ENCODE measurements around the gene PLPP6. TPM values are rescaled to one million over a fixed set of nuclear protein-coding genes. Genes with fewer than 3 reads are reported as not detected.

Gene PLPP6
- total and polyA plus RNA-seq, 2 donors (not counting 1 experiment from before 2014, with no cell fraction given) = 6.3 to 14.3 TPM

DNA sequence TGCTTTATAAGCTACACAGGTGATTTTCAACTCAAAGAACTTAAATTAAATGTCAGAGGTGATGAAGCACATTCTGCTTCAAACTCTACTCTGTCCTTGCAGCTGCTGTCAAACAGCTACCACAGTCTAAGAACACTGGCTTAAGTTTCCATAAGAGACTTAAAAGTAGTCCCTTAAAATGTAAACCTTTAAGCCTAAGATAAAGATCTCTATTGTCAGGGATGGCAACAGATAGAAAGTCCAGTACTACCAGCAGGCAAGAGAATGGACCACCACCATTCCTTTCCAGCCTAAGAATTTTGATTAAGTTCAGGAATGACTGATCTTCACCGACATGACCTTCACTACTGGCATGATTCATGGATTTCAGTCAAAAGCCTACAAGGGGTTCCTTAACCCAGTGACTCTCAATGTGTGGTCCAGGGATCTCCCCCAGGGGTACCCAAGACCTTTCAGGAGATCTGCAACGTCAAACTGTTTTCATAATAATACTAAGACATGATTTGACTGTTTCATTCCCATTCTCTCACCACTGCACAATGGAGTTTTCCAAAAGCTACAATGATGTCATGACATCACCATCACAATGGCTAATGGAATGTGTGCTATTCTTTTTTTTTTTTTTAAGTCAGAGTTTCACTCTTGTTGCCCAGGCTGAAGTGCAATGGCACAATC lies 41.1 kb upstream of the PLPP6 start:
- H3K27ac Mint-ChIP-seq = no peak overlapping the region
- 83% methylated on average over 1 of the region's 2 CpGs for WGBS (ENCODE audit: insufficient coverage)
- CTCF ChIA-PET = interaction anchor here (0.9 kb wide), 1 partner anchor 24 kb away, joined by 3 read pairs; no protein-coding TSS in a partner anchor

DNA sequence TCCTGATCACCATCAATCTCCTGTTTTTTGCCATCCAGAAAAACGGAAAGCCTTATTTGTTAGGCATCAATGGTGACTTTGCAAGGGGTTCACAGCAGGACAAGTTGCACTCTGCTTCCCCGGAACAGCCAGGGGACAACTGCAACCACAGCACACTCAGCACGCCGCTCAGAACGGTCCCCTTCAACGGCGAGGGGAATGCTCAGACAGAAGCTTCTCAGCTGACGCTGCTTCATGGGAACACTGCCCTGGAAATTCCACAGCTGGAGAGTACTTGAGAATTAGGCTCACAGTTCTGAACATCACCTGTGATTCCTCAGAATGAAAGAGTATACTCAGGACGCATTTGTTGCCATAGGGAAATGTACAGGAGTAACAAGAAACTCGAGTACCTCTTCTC lies 40.1 kb upstream of the PLPP6 start:
- no peaks in the 10 kb centered on the region for H3K27me3 Mint-ChIP-seq
- H3K4me3 Mint-ChIP-seq = no peak overlapping the region
- Histone ChIP-seq H3K4me2 (replicated peaks; ENCODE audit: low read depth, low read length, poor library complexity, severe bottlenecking) (no peak overlapping the region), H3K27me3 (replicated peaks in 1 of 4; ENCODE audit: control extremely low read depth in 1 of 4, control insufficient read depth in 3 of 4, insufficient read depth in 4 of 4, low read length in 3 of 4) (peaks cover 0 to 5% (median 3%) of the 10 kb centered on the region in 4 experiments), H3K4me1 (ENCODE audit: control insufficient read depth in 2 of 2, insufficient read depth in 2 of 2, low read length in 2 of 2) (no peaks in the 10 kb centered on the region), H3K4me3 (ENCODE audit: control extremely low read depth in 1 of 5, extremely low read depth in 1 of 5, insufficient read depth in 1 of 5, low read depth in 2 of 5, low read length in 4 of 5) (no peak overlapping the region), H3K27ac (ENCODE audit: low read length in 2 of 2) (no peak overlapping the region), H3K9me3 (ENCODE audit: control extremely low read depth in 1 of 3, control insufficient read depth in 2 of 3, insufficient read depth in 1 of 3, low read length in 2 of 3) (no peaks in the 10 kb centered on the region), H3K9ac (ENCODE audit: low read length) (no peak overlapping the region), H2AFZ (ENCODE audit: insufficient read depth, low read depth, low read length, poor library complexity, severe bottlenecking) (no peak overlapping the region), H4K20me1 (ENCODE audit: control insufficient read depth, insufficient read depth, low read length, poor library complexity, severe bottlenecking) (no peaks in the 10 kb centered on the region), H3K36me3 (replicated peaks in 1 of 2; ENCODE audit: control extremely low read depth in 1 of 2, control insufficient read depth in 1 of 2, extremely low read depth in 1 of 2, insufficient read depth in 2 of 2, low read length in 1 of 2) (no peaks in the 10 kb centered on the region), H3K79me2 (ENCODE audit: control insufficient read depth, insufficient read depth, low read length) (no peaks in the 10 kb centered on the region)
- WGBS (ENCODE audit: insufficient coverage) = 91% methylated on average over 9 of the region's 10 CpGs
- intact Hi-C loops (cut with micrococcal nuclease) = no loop called here
- H3K9me3 Mint-ChIP-seq (ENCODE audit: insufficient read depth) = no peaks in the 10 kb centered on the region
- DNase-seq = no peak
- H3K27ac Mint-ChIP-seq = no peak overlapping the region
- ChIA-PET CTCF (interaction anchor here (0.9 to 1.0 kb wide), 2 partner anchors 17 to 23 kb away, joined by 3 read pairs; no protein-coding TSS in a partner anchor), POLR2A (no interaction called here)
- no peaks in the 10 kb centered on the region for H3K4me1 Mint-ChIP-seq
- TF ChIP-seq, protein P1, sequence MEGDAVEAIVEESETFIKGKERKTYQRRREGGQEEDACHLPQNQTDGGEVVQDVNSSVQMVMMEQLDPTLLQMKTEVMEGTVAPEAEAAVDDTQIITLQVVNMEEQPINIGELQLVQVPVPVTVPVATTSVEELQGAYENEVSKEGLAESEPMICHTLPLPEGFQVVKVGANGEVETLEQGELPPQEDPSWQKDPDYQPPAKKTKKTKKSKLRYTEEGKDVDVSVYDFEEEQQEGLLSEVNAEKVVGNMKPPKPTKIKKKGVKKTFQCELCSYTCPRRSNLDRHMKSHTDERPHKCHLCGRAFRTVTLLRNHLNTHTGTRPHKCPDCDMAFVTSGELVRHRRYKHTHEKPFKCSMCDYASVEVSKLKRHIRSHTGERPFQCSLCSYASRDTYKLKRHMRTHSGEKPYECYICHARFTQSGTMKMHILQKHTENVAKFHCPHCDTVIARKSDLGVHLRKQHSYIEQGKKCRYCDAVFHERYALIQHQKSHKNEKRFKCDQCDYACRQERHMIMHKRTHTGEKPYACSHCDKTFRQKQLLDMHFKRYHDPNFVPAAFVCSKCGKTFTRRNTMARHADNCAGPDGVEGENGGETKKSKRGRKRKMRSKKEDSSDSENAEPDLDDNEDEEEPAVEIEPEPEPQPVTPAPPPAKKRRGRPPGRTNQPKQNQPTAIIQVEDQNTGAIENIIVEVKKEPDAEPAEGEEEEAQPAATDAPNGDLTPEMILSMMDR (IDR thresholded peaks at IDR 0.05) = no peak
- TF ChIP-seq EZH2 (IDR thresholded peaks at IDR 0.05; ENCODE audit: borderline replicate concordance, insufficient read depth, low read depth, low read length, poor library complexity, severe bottlenecking) = no peak
- no peak for ATAC-seq (ENCODE audit: low read depth)

More for the DNA sequence above, 41.1 kb upstream of the PLPP6 start:
- H3K4me2 ChIP-seq (replicated peaks; ENCODE audit: low read depth, low read length, poor library complexity, severe bottlenecking) = no peak overlapping the region
- H3K4me3 ChIP-seq (ENCODE audit: control extremely low read depth in 1 of 5, extremely low read depth in 1 of 5, insufficient read depth in 1 of 5, low read depth in 2 of 5, low read length in 4 of 5) = no peak overlapping the region
- no peak overlapping the region for H3K27ac ChIP-seq (ENCODE audit: low read length in 2 of 2)
- Mint-ChIP-seq H3K4me1 (no peaks in the 10 kb centered on the region), H3K9me3 (ENCODE audit: insufficient read depth) (no peaks in the 10 kb centered on the region), H3K4me3 (no peak overlapping the region), H3K27me3 (no peaks in the 10 kb centered on the region)
- H3K36me3 ChIP-seq (replicated peaks in 1 of 2; ENCODE audit: control extremely low read depth in 1 of 2, control insufficient read depth in 1 of 2, extremely low read depth in 1 of 2, insufficient read depth in 2 of 2, low read length in 1 of 2) = no peaks in the 10 kb centered on the region
- ATAC-seq (ENCODE audit: low read depth) (no peak), DNase-seq (no peak)
- H3K27me3 ChIP-seq (replicated peaks in 1 of 4; ENCODE audit: control extremely low read depth in 1 of 4, control insufficient read depth in 3 of 4, insufficient read depth in 4 of 4, low read length in 3 of 4) = peaks cover 0 to 4% (median under 1%) of the 10 kb centered on the region in 4 experiments
- POLR2A ChIA-PET = no interaction called here
- H3K4me1 ChIP-seq (ENCODE audit: control insufficient read depth in 2 of 2, insufficient read depth in 2 of 2, low read length in 2 of 2) = no peaks in the 10 kb centered on the region
- H3K9ac ChIP-seq (ENCODE audit: low read length) = no peak overlapping the region
- intact Hi-C loops (cut with micrococcal nuclease) = no loop called here
- H3K79me2 ChIP-seq (ENCODE audit: control insufficient read depth, insufficient read depth, low read length) = no peaks in the 10 kb centered on the region
- no peak overlapping the region for H2AFZ ChIP-seq (ENCODE audit: insufficient read depth, low read depth, low read length, poor library complexity, severe bottlenecking)
- H4K20me1 ChIP-seq (ENCODE audit: control insufficient read depth, insufficient read depth, low read length, poor library complexity, severe bottlenecking) = no peaks in the 10 kb centered on the region
- no peaks in the 10 kb centered on the region for H3K9me3 ChIP-seq (ENCODE audit: control extremely low read depth in 1 of 3, control insufficient read depth in 2 of 3, insufficient read depth in 1 of 3, low read length in 2 of 3)
- no peak for TF ChIP-seq EZH2 (IDR thresholded peaks at IDR 0.05; ENCODE audit: borderline replicate concordance, insufficient read depth, low read depth, low read length, poor library complexity, severe bottlenecking)
- TF ChIP-seq, protein P1 (IDR thresholded peaks at IDR 0.05) = no peak

Measured in B cell (primary cell).